ENCODE results near the gene LMBR1L. TPM values are rescaled to one million over a fixed set of nuclear protein-coding genes. Genes with fewer than 3 reads are reported as not detected.

LMBR1L gene
- total and polyA plus RNA-seq, 2 of the 13 experiments (the other 11 are each of a cell fraction or from before 2014, with no cell fraction given) = 12.2 to 65.9 TPM

DNA sequence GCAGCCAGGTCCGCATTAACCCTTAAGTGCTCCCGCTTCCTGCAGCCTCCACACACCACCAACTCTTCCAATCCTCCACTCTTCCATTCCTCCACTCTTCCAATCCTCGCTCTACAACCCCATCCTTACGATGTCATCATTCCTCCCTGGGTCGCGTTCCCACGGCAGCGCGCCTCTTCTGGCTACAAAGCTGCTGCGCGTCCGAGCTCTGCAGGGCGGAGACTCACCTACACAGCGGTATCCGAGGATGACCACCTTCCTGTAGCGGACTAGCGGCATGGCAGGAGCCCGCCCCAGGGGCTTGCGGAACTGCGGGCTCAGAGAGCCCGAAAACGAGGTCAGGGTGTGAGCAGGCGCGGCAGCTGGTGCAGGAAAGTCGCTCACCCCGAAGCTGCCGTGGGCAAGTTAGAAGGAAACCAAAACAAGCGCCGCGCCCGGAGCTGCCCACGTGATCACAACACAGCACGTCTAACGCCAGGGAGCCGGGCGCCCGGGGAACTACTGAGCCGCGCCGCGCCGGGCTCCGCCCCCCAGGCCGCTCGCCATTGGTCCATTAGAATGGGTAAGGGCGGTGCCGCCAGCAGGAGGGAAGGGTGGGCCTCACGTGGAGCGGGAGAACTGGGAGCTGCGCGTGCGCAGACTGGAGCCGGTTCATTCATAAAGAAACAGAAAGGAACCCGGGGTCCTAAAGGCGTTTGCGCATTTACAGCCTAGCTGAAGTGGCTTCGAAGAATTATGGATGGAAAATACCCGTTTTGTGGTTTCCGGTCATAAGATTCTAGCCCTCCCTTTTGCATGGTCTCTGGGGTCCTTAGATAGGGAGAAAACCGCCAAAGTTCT, 40.9 kb downstream of the LMBR1L start, which contains the start of gene RHEBL1 (continued):
- TF ChIP-seq MLXIP (CRISPR knock-in tag; IDR thresholded peaks at IDR 0.05; ENCODE audit: borderline replicate concordance) = no peak
- no peak; the same call in 1 of the 2 replicates for TF ChIP-seq PATZ1 (CRISPR knock-in tag; IDR thresholded peaks at IDR 0.05)
- TF ChIP-seq, protein P1, sequence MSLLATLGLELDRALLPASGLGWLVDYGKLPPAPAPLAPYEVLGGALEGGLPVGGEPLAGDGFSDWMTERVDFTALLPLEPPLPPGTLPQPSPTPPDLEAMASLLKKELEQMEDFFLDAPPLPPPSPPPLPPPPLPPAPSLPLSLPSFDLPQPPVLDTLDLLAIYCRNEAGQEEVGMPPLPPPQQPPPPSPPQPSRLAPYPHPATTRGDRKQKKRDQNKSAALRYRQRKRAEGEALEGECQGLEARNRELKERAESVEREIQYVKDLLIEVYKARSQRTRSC (CRISPR knock-in tag; IDR thresholded peaks at IDR 0.05; ENCODE audit: low read depth) = no peak
- no peak for TF ChIP-seq ZNF782 (CRISPR knock-in tag; IDR thresholded peaks at IDR 0.05; ENCODE audit: borderline replicate concordance)
- TF ChIP-seq ZNF354B (CRISPR knock-in tag; IDR thresholded peaks at IDR 0.05) = no peak
- TF ChIP-seq BCL6 (CRISPR knock-in tag; IDR thresholded peaks at IDR 0.05) = no peak
- no peak for TF ChIP-seq HNF4G (IDR thresholded peaks at IDR 0.05; ENCODE audit: borderline replicate concordance, low read depth, low read length)
- no peak for TF ChIP-seq HNF4G (CRISPR knock-in tag; IDR thresholded peaks at IDR 0.05; ENCODE audit: borderline replicate concordance, low read depth)
- TF ChIP-seq PPARG (CRISPR knock-in tag; conservative IDR thresholded peaks at IDR 0.05) = no peak; the same call in 1 of the 2 replicates
- no peak for TF ChIP-seq FIP1L1 (IDR thresholded peaks at IDR 0.05; ENCODE audit: borderline replicate concordance, insufficient read depth, low read depth, low read length)
- TF ChIP-seq SIX4 (CRISPR knock-in tag; IDR thresholded peaks at IDR 0.05) = no peak
- no peak for TF ChIP-seq TP53 (CRISPR knock-in tag; conservative IDR thresholded peaks at IDR 0.05)
- TF ChIP-seq ZNF205 (CRISPR knock-in tag; IDR thresholded peaks at IDR 0.05) = no peak
- TF ChIP-seq BRD4 (CRISPR knock-in tag; IDR thresholded peaks at IDR 0.05) = no peak
- no peak for TF ChIP-seq HBP1 (CRISPR knock-in tag; IDR thresholded peaks at IDR 0.05; ENCODE audit: low read depth)
- no peak for TF ChIP-seq ZNF282 (IDR thresholded peaks at IDR 0.05; ENCODE audit: partially characterized antibody)
- peak; percentile 41; the same call in 1 of the 2 replicates for TF ChIP-seq PAXIP1 (CRISPR knock-in tag; conservative IDR thresholded peaks at IDR 0.05)
- TF ChIP-seq HES4 (CRISPR knock-in tag; IDR thresholded peaks at IDR 0.05; ENCODE audit: borderline replicate concordance) = 0 out of 2 replicates have a peak, but pooled peaks have one; percentile 62
